ENCODE results near the gene ENAM. TPM values are rescaled to one million over a fixed set of nuclear protein-coding genes. Genes with fewer than 3 reads are reported as not detected.

ENAM gene
- polyA plus RNA-seq, 6 donors from 2014 or later: 0.13 to 0.15 TPM; not detected in 4

Other genes with a start within 250 kb of the ENAM start
- gene SMR3B, start 245.6 kb upstream of the ENAM start, polyA plus RNA-seq (ENCODE audit: low read depth in 6 of 6): not detected
- gene OPRPN, start 230.8 kb upstream of the ENAM start, polyA plus RNA-seq (ENCODE audit: low read depth in 6 of 6): not detected
- not detected for gene MUC7, start 156.5 kb upstream of the ENAM start, polyA plus RNA-seq (ENCODE audit: low read depth in 6 of 6)
- gene AMTN, start 110.2 kb upstream of the ENAM start, polyA plus RNA-seq (ENCODE audit: low read depth in 6 of 6): not detected
- gene AMBN, start 36.5 kb upstream of the ENAM start, polyA plus RNA-seq (ENCODE audit: low read depth in 6 of 6): not detected
- 100 to 1,000 TPM; 198 to 689 (median 314) TPM for gene JCHAIN, start 37.8 kb downstream of the ENAM start, polyA plus RNA-seq (ENCODE audit: low read depth in 6 of 6)
- gene UTP3, start 59.8 kb downstream of the ENAM start, polyA plus RNA-seq (ENCODE audit: low read depth in 6 of 6): 10 to 100 TPM in 4 of 6 donors, 1 to 10 TPM in 2; 2.3 to 18.2 (median 13.6) TPM
- gene RUFY3, start 93.2 kb downstream of the ENAM start, polyA plus RNA-seq (ENCODE audit: low read depth in 6 of 6): 10 to 100 TPM; 13.8 to 20.8 (median 14.4) TPM
- 10 to 100 TPM; 58.6 to 93.9 (median 74.7) TPM for gene GRSF1, start 211.1 kb downstream of the ENAM start, polyA plus RNA-seq (ENCODE audit: low read depth in 6 of 6)